Left cardiac atrium (tissue), 4 donors: ENCODE measurements around the gene TNFAIP8L2. TPM values are rescaled to one million over a fixed set of nuclear protein-coding genes. Genes with fewer than 3 reads are reported as not detected.

Experiments
- ATAC-seq, 2 donors: fragments of 200-7000 bp; cut with Tn5 transposase; one replicate each; pipeline ENCODE4 v1.9.1; 2020; ENCODE audit warnings: mild to moderate bottlenecking in 2 of 2, moderate library complexity in 2 of 2
- DNase-seq: peaks from one replicate; pipeline ENCODE4 v3.0.0-alpha.2; 2020
- intact Hi-C, 2 donors: fragments of 100-400 bp; cut with DNase I; formaldehyde crosslinking; loops; one replicate each; pipeline versions ENCODE4 v1.14.1 to v1.15.1; 2022 to 2023
- total RNA-seq, 2 donors: library from RNA; stranded (reverse); fragmentation: NEBNext Ultra II Directional; extraction: Animal tissue kit (Norgen Biotek cat#: 25700); gene quantifications; one replicate each; pipeline ENCODE4 v1.2.1, GENCODE V29; 2021
- donor health status: DM: no; HTN: yes; CAD: no.
- donor health status: DM: no; HTN: yes; CAD: no; lungs with severe emphysema.
- donor health status: DM: yes; HTN: yes; CAD: no.
- donor health status: Dilated cardiomyopathy.

Gene TNFAIP8L2
- total RNA-seq, 2 donors from 2014 or later: 2.1 to 5.3 TPM

DNA sequence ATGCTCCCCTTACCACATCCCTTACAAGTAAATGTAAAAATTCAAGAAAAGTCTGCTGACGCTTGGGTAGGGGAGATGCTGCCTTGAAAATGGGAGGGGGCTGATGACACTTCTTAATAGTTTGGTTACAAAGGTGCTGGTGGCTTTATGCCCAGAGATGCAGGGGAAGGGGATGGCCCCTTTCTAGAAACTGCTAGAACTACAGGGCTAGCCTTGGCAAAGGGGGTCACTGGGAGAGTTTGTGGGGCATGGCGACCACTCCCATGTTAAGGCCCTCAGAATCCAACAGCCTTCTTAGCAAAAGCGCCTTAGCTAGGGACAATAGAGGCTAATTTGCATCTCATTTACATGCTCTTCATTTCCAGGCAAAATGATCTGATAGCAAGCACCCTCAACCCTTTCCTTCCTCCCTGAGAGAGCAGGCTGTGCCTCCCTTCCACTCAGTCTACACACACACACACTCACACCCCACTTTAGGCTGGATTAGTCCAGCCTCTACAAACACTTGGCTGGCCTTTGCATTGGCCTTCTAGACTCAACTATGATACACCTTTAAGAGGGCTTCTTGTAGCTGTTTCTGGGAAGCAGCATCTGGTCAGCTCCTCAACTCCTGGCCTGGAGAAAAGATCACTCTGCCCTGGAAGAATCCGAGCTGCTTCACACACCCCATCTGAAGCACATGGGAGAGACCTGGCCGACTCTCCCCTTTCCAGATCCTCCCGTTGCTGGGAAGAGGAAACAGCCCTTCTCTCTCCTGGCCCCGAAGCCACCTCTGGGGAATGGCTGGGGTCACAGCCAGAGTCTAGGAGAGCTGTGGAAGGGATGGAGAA is 11.8 kb upstream of the TNFAIP8L2 start:
- no peak for DNase-seq
- intact Hi-C loops: no loop called here
- peak in 1 of 2 donors; percentile 4 for ATAC-seq

DNA sequence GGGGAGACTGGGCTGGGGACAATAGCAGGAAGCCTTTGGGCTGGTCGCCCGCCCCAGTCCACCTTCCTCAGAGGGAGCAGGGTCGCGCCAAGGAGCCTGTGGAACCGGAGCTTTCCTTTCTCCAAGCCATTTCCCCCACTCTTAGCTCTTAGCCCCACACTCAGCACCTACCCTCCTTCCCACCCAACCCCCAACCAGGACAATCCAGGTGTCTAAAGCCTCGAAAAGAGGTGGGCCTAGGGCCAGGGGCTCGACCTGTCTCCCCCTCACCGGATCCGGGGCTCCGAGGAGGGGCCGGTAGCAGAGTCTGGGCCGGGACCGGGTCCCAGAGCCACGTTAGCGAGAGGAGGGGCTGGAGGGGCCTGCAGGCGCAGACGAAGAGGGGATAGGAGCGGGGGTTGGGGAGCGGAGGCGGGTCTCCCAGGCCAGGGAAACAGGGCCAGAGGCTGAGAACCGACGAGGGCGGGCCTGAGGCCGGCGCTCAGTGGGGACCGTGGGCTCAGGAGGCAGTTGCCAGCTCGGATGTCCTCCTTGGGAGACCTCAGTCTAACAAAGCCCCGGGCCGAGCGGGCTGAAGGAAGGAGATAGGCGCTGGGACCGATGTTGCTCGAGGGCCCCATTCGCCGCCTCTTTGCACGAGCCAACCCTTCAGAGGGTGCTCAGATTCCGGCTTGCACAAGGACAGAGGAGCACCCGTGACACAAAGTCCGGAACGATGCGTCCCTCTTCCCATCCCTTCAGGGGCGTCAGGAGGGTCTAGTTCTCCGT is 11.0 kb upstream of the TNFAIP8L2 start:
- DNase-seq (no peak), ATAC-seq (peak; percentile 7 to 13)
- intact Hi-C loops: no loop called here

DNA sequence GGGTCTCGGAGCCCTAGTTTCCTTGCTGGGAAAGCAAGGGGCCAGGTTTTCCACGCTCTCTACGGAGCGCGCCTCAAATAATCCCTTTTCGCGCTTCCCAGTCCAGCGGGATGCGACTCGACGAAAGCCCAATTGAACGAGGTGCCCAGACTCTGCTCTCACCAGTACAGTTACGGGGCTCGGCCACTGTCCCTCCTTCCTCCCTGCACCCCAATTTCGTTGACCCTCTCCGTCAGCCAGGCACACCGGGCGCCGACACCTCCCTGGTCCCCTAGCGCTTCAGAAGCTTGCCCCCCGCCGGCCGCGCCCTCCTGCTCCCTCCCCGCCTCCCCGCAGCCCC is 10.4 kb upstream of the TNFAIP8L2 start:
- ATAC-seq (peak; percentile 5 to 8), DNase-seq (no peak)
- intact Hi-C loops: no loop called here

DNA sequence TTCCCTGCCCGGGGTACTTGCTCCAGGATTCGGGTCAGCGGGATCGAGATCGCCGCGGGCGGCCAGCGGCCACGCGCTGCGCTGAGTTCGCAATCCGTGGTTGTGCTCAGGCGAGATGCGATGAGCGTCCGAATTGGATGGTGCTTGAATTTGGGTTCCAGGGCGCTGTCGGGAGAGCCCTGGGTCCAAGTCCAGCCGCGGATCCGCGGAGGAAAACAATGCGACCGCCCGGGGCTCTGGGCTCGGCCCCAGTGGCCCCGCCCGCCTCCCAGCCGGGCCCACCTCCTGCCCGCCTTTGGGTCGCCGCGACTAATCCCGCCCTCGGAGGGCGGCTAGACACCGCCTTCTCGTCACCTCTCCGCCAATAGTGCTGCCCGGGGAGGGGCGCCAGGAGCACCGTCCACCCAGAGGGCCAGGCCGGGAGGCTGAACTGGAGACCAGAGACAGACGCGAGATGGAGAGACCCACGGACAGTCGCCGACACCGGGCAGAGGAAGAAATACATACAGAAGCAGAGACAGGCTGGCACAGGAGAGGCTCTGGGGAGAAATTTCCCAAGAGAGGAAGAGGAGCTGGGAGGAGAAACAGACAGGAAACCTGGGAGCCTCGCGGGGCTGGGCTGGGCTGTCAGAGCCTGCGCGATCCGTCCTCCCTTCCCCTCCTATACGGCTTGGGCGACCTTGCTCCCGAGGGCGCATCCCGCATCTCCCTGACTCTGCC is 9.9 kb upstream of the TNFAIP8L2 start, which contains the start of gene SEMA6C:
Gene SEMA6C (minus strand): TSS at position 220 of the 720 bp plus-strand sequence. CDS start 4,010 bp downstream, outside the sequence.
- DNase-seq (peak; percentile 96), ATAC-seq (peak; percentile 95 to 97)
- intact Hi-C loops: no loop called here

DNA sequence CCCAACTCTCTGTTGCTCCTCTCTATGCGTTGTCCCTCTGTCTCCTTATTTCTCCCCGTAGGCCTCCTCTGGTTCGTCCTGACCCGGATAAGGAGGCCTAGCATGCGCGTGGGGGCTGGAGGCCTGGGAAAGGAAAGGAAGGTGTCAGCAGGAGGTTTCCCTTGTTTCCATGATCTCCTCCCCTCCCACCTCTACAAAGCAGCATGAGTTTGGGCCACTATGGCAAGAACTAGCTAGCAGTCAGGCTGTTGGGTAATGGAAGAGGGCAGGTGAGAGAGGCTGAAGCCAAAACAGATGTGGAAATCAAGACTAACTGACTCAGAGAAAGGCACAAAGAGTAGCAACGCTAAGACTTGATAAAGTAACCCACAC is 9.3 kb upstream of the TNFAIP8L2 start:
- intact Hi-C loops: no loop called here
- ATAC-seq (peak in 1 of 2 donors; percentile 0), DNase-seq (no peak)

DNA sequence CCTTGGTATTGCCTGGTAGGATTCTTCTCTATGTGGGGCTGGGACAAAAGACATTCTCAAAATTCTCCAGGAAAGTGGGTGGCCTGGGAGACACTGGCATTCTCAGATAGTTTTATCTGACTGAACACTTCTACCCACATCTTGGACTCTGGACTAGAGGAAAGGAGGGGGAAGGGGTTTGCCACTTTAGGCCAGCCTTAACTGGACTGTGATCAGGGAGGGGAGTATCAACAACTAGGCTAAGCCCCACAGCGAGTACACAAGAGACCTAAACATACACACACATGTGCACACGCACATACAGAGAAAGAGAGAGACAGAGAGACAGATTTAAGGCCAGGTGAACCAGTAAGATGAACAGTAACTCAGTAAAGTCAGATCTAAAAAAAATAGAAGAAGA is 8.8 kb upstream of the TNFAIP8L2 start:
- intact Hi-C loops: no loop called here
- DNase-seq (no peak), ATAC-seq (no peak)

DNA sequence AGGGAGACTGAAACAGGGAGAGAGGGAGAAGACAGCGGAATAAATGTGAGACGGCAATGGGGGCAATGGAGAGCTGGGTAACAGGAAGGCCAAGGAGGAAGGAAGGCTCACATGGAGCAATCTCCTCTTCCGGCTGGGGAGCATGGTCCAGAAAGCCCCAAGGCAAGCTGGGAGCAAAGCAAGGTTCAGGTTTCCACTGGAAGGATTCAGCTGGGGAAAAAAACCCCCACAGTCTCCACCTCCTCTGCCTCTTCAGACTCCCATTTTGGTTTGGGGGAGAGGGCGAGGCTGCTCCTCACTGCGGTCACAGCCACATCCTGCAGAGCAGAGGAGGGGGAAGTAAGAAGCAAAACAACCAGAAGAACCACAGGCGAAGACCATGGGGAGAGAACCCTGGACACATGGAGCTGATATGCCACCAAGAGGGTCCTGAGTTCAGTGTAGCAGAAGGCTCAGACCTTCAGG is 650 bp downstream of the TNFAIP8L2 start:
- DNase-seq (no peak), ATAC-seq (peak; percentile 32 to 48)
- intact Hi-C loops: loop anchor here (2.0 to 5.0 kb wide), 3 partner anchors 56 to 130 kb away; no protein-coding TSS in a partner anchor

DNA sequence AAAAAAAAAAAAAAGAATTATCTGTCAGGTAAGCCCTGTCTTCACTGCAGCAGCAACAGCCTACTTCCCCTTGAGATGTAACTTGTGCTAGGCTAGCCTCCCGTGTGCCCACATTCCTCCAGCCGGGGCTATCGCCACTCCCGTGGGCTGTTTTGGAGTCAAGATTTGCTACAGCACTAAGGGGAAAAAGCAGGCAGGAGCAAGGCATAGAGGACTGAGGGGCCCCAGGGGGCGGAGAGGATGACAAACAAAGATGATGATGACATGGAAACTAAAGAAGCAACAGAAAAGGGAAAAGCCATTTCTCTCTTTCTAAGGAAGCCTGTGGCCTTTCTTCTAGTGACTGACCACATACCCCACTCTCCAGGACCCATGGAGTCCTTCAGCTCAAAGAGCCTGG is 1.9 kb downstream of the TNFAIP8L2 start:
- DNase-seq (no peak), ATAC-seq (no peak)
- intact Hi-C loops: loop anchor here (5.0 kb wide), 2 partner anchors 61 to 131 kb away; no protein-coding TSS in a partner anchor

DNA sequence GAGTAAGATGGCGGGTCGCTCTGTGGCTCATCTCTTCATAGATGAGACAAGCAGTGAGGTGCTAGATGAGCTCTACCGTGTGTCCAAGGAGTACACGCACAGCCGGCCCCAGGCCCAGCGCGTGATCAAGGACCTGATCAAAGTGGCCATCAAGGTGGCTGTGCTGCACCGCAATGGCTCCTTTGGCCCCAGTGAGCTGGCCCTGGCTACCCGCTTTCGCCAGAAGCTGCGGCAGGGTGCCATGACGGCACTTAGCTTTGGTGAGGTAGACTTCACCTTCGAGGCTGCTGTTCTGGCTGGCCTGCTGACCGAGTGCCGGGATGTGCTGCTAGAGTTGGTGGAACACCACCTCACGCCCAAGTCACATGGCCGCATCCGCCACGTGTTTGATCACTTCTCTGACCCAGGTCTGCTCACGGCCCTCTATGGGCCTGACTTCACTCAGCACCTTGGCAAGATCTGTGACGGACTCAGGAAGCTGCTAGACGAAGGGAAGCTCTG is 2.4 kb downstream of the TNFAIP8L2 start:
- DNase-seq: no peak
- intact Hi-C loops: loop anchor here (5.0 kb wide), 2 partner anchors 62 to 132 kb away; no protein-coding TSS in a partner anchor
- peak in 1 of 2 donors; percentile 3 for ATAC-seq

DNA sequence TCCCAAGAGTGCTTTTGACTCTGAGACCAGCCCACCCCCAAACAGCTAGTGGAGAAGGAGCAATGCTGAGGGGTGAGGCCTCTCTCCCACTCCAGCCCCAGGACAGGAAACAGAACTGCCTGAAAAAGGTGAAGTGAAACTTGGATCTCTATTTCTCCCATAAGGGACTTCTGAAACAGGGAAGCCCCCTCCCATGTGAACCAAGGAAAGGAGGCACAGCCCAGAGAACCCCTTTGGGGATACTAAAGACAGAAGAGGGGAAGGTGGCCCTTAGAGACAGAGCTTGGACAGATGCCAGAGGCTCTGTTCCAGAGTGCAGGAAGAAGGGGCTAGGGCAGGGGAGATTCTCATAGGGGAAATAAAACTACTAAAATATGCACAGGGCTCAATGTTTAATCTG is 2.9 kb downstream of the TNFAIP8L2 start:
- DNase-seq (no peak), ATAC-seq (peak in 1 of 2 donors; percentile 3)
- intact Hi-C loops: loop anchor here (5.0 kb wide), 2 partner anchors 62 to 132 kb away; no protein-coding TSS in a partner anchor

DNA sequence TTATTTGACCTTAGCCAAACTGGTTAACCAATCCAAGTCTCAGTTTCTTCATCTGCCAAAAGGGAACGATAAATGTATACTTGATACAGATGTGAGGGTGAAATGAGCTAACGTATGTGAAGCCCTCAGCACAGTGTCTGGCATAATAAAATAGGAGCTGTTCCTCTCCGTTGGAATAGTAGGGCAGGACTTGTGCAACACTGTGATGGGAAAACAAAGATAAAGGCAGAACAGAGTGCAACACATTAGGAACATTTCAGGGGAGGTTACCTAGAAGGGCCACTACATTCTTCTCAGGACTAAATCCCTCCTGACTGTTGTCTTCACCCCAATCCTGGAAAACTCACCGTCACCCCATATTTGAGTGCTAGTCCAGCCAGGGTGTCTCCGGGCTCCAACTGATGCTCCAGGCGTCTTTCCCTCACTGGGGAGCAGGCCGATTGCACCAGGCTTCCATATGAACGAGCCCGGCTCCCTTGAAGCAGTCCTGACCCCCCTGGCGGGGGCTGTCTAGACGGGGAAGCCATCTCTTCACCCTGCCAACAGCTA is 8.4 kb downstream of the TNFAIP8L2 start:
- intact Hi-C loops: no loop called here
- DNase-seq (no peak), ATAC-seq (peak; percentile 4 to 43)

DNA sequence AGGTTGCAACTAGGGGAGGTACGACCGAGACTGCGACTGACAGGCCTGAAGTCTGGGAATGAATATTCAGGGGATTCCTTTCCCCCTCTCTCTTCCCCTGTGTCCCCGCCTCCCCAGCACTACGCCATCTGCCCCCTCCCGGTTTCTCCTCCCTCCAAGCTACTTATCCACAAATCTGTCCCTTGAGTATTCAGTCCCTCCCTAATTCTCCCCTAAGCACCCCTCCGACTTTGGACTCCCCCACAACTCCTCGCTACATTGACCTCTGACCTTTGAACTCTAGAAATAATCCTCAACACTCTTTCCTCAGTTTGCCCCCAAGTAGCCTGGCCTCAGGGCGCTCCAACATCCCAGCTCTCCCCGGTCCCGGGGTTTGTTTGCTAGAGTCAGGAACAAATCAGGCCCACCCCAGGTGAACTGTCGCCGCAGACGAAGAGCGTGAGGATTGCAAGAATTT is 8.9 kb downstream of the TNFAIP8L2 start:
- peak; percentile 65 to 69 for ATAC-seq
- peak; percentile 48 for DNase-seq
- intact Hi-C loops: no loop called here

DNA sequence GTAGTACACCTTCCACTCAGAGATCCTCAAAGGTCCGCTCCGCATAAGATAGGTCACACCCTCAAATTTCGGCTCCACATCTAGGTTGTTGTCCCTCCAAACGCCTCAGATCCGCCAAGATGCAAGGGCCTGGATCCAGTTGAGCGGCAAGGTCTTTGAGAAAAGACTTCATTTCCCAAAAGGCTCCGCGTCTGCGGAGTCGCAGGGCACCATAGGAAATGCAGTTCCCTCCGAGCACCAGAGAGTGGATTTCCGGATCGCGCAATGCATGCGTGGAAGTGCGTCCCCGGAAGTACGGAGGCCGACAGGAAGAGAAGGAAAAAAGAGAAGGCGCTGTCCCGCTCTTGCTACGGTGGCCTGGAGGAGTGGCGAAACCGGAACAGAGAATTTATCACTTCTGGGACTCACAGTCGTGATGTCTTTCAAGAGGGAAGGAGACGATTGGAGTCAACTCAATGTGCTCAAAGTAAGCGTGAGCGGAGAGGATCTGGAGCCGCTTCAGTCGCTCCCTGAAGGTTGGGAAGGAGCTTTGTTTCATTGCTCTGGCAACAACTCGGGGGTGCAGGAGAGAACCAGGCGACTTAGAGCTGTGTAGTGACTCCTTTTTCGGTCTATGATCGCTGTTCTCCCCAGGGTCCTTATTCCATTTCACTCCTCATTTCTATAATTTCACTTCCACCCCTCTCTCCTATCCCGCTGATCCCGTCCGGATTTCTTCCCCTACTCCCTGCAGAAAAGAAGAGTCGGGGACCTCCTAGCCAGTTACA is 9.5 kb downstream of the TNFAIP8L2 start, which contains the start of the genes LYSMD1 and SCNM1:
Gene LYSMD1 (minus strand): TSS at position 165 of the 767 bp plus-strand sequence. CDS start 644 bp downstream, outside the sequence.
Gene SCNM1 (plus strand): TSS at position 407 of the 767 bp plus-strand sequence. CDS start 9 bp downstream, at position 416.
- peak; percentile 96 for ATAC-seq
- intact Hi-C loops: no loop called here
- DNase-seq: peak; percentile 97

DNA sequence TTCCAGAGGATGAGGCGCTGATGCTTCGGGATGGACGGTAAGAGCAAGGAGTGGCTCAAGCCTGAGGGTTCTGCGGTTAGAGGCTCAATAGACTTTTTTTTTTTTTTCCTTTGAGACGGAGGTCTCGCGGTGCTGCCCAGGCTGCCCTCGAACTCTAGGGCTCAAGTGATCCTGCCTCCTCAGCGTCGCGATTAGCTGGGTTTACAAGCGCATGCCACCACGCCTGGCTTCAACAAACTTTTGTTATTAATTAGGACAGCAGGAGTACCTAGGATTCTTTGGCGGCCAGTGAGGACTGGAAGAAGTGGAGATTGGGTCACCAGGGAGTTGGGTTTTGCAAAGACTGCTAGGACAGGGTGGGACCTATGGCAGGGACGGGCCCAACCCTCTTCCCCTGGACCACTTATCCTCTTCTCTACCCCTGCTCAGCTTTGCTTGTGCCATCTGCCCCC is 10.1 kb downstream of the TNFAIP8L2 start:
- DNase-seq: no peak
- intact Hi-C loops: no loop called here
- peak; percentile 2 to 8 for ATAC-seq

DNA sequence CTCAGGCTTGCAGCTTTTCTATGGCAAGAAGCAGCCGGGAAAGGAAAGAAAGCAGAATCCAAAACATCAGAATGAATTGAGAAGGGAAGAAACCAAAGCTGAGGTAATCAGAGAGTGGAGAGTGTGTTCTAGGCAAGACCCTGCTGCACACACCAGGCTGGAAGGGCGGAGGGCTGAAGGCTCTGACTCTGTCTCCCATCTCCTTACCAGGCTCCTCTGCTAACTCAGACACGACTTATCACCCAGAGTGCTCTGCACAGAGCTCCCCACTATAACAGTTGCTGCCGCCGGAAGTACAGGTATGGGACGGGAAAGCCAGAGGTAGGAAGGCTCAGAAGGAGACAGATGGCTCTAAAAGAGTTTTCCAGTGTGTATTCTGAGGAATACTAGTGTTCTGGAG is 10.7 kb downstream of the TNFAIP8L2 start:
- no peak for DNase-seq
- intact Hi-C loops: no loop called here

DNA sequence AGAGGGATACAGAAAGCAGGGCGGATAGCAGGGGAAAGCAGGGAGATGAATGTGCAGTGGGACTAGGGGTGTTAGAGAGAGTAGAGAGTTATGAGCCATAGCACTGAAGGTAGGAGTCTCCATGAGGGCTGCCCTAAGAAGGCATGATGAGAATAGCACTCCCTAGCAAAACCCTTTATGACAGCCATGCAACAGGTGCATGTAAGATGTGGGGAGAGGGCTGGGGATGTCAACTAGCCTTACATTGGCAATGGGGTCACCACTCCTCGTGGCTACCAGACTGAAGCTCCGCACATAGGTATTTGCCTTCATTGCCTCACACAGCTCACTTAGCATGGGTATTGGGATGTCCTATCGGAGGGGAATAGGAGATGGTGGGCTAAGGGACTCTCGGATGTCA is 14.7 kb downstream of the TNFAIP8L2 start:
- DNase-seq (no peak), ATAC-seq (no peak)
- intact Hi-C loops: no loop called here

More for the DNA sequence above, 10.7 kb downstream of the TNFAIP8L2 start:
- no peak for ATAC-seq

DNA sequence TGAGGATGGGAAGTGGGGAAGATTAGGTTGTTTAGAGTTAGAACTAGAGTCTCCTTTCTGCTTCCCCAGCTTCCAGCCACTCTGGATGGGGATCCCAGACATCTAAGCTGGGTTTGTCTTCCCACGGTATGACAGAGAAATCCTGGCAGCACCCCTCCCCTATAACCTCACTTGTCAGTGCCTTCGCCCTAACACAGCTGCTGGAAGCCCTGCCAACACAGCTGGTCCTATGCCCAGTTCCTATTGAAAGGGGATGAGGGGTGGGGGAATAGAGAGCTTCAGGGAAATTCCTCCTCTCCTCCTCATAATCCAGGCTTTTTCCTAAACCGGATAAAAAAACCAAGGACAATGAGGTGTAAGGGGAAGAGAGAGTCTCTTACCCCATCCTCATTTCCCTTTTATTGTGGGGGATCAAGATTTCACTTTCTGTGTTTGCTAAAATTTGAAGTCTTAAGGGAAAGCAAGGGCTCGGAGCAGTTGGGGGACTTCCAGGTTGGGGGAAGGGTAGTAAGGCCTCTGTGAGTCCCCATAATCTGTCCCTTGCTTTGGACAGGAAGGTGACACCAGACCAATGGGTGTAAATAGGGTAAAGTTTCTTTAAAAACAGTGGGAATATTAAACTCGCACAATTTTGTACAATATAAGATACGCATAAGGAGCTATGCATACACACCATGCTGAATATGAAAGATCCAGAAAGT is 18.7 kb downstream of the TNFAIP8L2 start:
- no peak for DNase-seq
- ATAC-seq: peak; percentile 20 to 82
- intact Hi-C loops: no loop called here
